ENCODE data around the gene FAM151A. TPM values are rescaled to one million over a fixed set of nuclear protein-coding genes. Genes with fewer than 3 reads are reported as not detected.

Gene FAM151A
- total RNA-seq, 1 donor from 2014 or later: 78.9 TPM

GRCh38 chr1:54604572-54605370, 18.6 kb downstream of the FAM151A start:
- DNase-seq (ENCODE audit: low spot score): no peak
- no peak for ATAC-seq

DNA sequence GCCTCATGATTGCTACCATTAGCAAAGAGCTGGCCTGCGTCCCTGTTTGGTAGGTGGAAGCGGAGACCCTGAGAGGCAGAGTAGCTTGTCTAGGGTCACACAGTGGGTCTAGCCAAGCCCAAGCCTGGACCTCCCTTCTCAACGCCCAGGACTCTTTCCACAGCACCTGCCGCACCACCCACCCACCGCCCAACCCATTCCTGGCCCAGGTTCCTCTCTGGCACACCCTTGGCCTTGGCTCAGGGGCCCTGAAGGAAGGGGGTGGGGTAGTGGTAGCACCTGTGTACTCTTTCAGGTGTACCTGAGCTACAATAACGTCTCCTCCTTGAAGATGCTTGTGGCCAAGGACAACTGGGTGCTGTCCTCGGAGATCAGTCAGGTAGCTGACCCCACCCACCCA, 19.3 kb downstream of the FAM151A start:
- ATAC-seq: no peak
- DNase-seq (ENCODE audit: low spot score): no peak

DNA sequence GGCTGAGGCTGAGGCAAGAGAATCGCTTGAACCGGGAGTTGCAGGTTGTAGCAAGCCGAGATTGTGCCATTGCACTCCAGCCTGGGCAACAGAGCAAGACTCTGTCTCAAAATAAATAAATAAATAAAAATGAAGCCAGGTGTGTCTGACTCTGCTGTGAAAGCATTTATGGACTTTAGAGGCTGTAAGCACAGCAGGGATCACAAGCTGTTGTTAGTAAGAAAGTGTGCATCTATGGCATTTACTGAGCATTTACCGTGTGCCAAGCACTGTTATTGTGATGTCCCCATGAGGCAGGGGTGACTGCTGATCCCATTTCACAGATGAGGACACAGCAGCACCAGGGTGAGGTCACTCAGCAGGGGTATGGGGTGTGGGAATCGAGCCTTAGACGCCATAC, 20.1 kb downstream of the FAM151A start:
- DNase-seq (ENCODE audit: low spot score): no peak
- ATAC-seq: no peak

GRCh38 chr1:54602554-54602953, 20.8 kb downstream of the FAM151A start:
- ATAC-seq (no peak), DNase-seq (ENCODE audit: low spot score) (no peak)

DNA sequence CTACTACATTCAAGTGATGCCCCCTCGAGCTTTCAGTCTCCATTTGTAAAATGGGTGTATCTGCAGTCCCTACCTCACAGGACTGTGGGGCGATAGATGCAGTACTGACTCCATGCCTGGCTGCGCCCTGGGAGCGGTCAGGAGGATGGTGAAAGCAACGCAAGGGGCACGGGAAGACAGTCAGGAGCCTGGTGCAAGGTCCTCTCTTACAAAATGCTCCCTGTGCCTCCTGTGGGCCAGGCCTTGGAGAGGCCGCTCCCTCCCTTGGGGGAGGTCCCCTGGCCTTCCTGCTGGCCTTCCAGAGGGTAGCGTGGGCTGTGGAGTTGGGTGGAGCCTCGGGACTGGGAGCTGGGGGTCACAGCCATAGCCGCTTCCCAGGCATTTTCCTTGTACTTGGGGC, 21.6 kb downstream of the FAM151A start:
- DNase-seq (ENCODE audit: low spot score) (no peak), ATAC-seq (peak; percentile 19)

DNA sequence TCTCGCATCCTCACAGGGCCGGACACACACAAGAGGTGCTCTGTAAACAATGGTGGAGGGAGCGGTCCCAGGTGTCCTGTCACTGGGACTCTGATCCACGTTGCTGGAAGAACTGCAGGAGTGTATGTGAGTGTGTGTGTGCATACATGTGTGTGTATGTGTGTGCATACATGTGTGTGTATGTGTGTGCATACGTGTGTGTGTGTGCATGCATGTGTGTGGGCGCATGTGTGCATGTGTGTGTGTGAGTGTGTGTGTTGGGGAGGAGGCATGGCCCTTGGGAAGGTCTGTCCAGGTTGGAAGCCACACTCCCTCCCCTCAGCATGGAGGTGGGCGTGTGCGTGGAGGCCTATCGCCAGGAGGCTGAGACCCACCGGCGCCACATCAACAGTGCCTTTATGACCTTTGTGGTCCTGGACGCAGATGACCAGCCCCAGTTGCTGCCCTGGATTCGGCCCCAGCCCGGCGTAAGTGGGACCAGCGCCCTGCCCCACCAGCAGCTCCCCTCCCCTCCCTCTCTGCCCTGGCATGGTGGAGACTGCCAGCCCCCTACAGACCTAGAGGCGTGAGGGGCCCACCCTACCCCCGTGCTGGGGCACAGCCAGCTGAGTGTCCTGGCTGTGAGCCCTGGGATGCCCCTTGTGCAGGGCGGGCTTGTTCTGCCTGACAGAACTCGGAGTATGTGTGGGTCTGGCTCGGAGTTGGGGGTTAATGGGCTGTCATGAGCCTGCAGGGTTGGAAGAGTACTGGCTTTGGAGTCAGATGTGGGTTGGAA, 22.2 kb downstream of the FAM151A start:
- no peak for DNase-seq (ENCODE audit: low spot score)
- no peak for ATAC-seq

DNA sequence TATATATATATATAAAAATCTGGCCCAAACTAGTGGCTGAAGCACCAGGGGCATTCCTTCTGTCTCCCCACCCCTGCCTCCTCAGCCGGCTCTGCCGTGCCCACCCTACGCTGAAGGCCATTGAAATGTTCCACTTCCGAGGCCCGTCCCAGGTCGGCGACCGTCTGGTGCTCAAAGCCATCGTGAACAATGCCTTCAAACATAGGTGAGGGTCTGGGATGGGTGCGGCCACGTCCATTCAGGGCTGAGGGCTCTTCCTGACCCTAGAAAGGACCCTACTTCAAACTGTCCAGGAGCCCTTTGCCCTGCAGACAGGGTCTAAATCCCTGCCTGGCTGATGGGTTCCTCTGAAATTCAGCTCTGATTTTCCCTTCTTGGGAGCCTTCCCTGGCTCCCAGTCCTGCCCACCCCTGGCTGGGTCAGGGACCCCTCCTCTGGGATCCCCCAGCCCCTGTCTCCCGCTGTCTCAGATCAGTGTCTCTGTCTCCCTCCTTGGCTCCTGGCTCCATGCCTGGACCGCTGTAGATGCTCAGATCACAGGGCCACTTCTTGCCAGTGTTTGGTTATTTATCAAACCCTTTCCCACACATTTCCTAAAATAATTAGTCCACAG, 24.0 kb downstream of the FAM151A start:
- DNase-seq (ENCODE audit: low spot score) (no peak), ATAC-seq (peak; percentile 22)

- ATAC-seq (no peak), DNase-seq (ENCODE audit: low spot score) (no peak)
Measured at GRCh38 chr1:54597455-54598030, 25.8 kb downstream of the FAM151A start.

DNA sequence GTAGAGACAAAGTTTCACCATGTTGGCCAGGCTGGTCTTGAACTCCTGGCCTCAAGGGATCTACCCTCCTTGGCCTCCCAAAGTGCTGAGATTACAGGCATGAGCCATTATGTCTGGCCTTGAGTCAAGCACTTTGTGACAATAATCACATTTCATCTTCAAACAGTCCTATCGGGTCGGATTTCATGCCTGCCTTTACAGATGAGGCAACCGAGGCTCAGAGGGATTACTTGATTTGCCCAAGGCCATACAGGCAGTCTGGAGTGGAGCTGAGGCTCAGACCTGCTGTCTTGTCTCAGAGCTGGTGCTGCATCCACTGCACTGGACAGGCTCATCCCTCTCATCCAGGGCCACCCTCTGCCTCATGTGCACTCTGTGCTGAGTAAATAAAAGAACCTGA, 26.6 kb downstream of the FAM151A start:
- DNase-seq (ENCODE audit: low spot score): no peak
- no peak for ATAC-seq

GRCh38 chr1:54595956-54596498, 27.3 kb downstream of the FAM151A start:
- no peak for DNase-seq (ENCODE audit: low spot score)
- ATAC-seq: no peak

- DNase-seq (ENCODE audit: low spot score) (no peak), ATAC-seq (no peak)
Measured at GRCh38 chr1:54594463-54594862, 28.9 kb downstream of the FAM151A start.

DNA sequence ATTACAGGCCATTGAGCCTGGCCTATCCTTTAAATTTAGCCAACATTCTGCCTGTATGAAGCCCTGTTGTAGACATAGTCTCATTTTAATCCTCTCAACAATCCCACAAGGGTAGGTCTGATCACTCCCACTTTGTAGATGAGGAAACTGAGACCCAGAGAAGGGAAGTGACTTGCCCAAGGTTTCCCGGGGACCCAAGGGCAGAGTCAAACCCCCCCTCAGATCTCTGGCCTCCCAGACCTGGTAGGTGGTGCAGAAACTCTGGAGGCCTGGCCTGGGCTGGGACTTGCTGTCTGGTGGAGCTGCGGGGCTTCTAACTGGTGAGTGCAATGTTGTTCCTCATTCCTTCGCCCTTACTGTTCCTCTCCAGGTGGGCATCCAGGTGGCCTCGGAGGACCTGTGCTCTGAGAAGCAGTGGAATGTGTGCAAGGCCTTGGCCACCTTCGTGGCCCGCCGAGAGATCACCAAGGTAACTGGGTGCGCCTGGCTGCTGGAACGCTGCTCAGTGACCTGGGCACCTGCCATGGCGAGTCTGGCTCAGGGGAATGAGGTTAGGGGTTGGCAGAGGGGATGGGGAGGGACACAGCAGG, 29.7 kb downstream of the FAM151A start:
- ATAC-seq: no peak
- DNase-seq (ENCODE audit: low spot score): no peak

- DNase-seq (ENCODE audit: low spot score) (peak; percentile 65), ATAC-seq (peak; percentile 62)
Measured at GRCh38 chr1:54591127-54591756, 32.1 kb downstream of the FAM151A start.

- ATAC-seq (no peak), DNase-seq (ENCODE audit: low spot score) (no peak)
Measured at GRCh38 chr1:54588377-54588776, 34.9 kb downstream of the FAM151A start.

DNA sequence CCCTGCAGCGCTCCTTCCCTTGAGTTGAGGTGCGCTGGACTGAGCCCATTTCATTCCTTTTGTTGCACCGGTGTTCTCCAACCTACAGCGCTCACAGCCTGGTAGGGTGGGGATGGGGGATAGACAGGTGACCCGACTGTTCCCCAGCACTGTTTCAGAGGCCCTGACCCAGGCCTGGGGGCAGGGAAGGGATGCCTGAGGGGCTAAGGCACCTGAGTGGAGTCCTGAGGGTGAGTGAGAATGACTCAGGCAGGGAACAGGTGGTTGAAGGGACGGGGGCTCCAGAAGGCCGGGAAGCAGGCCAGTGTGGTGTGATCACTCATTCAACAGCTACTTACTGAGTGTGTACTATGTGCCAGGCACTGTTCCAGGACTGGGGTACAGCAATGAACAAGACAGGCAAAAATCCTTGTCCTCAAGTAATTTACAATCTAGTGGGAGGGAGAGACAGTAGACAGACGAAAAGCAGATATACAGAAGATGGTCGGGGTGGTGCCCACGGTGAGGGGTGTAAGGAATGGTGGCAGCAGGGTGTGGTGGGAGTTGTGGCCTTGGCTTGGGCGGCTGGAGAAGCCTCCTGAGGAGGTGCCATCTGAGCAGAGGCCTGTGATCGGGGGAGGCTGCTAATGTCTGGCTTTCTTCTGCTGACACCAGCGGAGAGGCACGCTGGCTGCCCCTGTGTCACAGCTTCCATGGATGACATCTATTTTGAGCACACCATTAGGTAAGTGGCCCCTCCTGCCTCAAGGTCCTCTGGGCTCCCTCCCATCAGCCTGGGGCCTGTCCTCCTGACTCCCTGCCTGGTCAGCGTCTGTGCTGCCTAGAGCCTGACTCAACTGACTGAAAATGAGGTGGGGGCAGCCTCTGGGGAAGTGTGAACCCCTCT, 37.9 kb downstream of the FAM151A start:
- DNase-seq (ENCODE audit: low spot score) (no peak), ATAC-seq (no peak)

DNA sequence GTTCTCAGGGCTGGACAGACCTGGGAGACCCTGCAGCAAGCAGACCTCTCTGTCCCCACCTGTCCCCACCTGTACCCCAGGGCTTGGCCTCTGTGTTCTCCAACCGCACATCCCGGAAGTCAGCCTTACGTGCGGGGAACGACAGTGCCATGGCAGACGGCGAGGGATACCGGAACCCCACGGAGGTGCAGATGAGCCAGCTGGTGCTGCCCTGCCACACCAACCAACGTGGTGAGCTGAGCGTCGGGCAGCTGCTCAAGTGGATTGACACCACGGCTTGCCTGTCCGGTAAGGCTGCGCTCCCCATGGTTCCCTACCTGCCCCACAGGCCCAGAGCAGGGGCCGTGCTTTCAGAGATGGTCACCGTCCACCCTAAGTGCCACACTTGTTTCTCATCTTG, 38.8 kb downstream of the FAM151A start:
- ATAC-seq: no peak
- no peak for DNase-seq (ENCODE audit: low spot score)

DNA sequence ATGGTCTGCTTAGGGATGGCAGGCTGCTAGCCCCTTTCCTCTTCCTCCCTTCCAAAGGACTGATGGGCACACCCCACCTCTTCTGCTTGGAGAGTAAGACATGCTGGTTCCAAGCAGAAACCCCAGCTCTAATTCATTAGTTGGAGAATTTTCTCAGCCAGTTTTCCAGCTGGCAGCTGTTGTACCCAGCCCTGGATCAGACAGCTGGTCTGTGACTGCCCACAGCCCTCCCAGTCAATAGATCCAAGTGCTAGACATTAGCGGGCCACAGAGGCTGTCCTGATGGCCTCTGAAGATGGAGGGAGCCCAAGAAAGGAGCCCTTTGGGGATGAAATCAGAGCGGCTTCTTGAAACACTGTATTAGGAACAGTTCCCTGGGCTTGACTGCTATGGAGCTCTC, 39.5 kb downstream of the FAM151A start:
- no peak for DNase-seq (ENCODE audit: low spot score)
- no peak for ATAC-seq

DNA sequence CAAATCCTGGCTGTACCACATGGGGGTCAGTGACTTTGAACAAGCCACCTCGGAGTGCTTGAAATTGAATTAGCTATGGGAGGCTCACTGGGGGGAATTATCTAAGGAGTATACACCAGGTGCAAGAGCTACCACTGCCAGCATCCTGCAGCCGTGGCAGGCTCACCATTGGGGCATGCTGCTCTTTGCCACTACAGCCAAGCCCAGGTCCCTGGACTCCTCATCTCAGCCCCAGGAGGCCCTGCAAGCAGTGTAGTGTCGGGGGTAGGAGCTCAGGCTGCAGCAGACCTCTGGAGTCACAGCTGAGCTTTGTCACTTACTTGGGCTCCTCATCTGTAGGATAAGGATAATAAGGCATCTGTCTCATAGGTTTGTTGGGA, 40.0 kb downstream of the FAM151A start:
- ATAC-seq (no peak), DNase-seq (ENCODE audit: low spot score) (no peak)

DNA sequence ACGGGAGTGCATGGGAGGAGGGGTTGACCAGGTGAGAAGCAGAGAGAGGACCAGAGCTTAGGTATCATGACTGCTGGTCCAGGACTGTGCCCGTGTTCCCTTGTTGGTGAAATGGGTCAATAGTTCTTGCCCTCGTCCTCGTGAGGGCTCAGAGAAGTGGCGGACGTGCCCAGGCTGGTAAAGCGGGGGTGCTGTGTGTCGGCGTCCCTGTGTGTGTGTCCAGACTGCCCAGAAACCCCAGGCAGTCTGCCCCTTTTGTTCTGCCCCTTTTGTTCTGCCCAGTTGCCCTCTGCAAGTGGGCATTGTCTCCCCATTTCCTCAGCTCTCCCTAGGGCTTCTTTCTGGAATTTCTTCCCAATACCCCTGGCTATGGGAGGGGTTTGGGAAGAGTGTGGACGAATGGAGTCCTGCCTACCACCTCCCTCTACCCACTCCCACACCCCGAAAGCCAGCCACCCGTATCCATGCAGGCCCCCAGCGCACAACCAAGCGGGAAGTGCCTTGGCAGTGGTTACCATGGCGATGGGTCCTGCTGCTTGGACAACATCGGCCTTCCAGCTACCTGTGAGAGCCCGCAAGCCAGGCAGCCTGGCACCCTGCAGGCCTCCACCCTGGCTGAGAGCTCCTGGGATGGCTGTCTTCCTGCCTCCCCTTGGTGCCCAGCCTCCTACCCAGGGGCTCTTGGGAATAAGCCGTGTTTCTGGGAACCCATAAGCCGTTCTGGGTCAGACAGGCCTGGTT, 40.6 kb downstream of the FAM151A start:
- ATAC-seq (peak; percentile 12), DNase-seq (ENCODE audit: low spot score) (no peak)

Measured in left lobe of liver (tissue), 2 donors.